ENCODE measurements around the gene HSBP1.

DNA sequence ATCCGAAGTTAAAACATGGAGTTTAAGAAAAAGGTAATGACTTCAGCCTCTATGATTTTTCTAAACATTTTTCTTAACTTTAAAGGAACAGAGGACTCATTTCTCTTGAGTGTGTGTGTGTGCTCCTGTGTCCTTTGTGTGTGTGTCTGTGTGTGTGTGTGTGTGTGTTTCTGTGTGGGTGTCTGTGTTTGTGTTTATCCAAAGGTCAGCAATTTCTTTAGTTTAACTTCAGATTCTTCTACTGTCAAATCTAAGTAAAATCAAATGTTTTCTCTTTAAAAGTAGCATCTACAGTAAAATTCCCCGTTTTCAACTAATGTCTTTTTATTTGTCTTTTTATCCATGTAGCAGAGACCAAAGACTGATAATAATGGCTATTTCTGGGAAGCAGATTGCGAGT is 31.8 kb downstream of the HSBP1 start:
- TF ChIP-seq CEBPB (IDR thresholded peaks at IDR 0.05), result no peak
- TF ChIP-seq YY1 (IDR thresholded peaks at IDR 0.05; ENCODE audit: low read depth), result no peak
- TF ChIP-seq CREB1 (IDR thresholded peaks at IDR 0.05; ENCODE audit: low read depth), result no peak
- no peak for TF ChIP-seq NFIC (IDR thresholded peaks at IDR 0.05)
- TF ChIP-seq, protein P1, sequence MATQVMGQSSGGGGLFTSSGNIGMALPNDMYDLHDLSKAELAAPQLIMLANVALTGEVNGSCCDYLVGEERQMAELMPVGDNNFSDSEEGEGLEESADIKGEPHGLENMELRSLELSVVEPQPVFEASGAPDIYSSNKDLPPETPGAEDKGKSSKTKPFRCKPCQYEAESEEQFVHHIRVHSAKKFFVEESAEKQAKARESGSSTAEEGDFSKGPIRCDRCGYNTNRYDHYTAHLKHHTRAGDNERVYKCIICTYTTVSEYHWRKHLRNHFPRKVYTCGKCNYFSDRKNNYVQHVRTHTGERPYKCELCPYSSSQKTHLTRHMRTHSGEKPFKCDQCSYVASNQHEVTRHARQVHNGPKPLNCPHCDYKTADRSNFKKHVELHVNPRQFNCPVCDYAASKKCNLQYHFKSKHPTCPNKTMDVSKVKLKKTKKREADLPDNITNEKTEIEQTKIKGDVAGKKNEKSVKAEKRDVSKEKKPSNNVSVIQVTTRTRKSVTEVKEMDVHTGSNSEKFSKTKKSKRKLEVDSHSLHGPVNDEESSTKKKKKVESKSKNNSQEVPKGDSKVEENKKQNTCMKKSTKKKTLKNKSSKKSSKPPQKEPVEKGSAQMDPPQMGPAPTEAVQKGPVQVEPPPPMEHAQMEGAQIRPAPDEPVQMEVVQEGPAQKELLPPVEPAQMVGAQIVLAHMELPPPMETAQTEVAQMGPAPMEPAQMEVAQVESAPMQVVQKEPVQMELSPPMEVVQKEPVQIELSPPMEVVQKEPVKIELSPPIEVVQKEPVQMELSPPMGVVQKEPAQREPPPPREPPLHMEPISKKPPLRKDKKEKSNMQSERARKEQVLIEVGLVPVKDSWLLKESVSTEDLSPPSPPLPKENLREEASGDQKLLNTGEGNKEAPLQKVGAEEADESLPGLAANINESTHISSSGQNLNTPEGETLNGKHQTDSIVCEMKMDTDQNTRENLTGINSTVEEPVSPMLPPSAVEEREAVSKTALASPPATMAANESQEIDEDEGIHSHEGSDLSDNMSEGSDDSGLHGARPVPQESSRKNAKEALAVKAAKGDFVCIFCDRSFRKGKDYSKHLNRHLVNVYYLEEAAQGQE (IDR thresholded peaks at IDR 0.05; ENCODE audit: low read depth), result no peak
- TF ChIP-seq, protein P2, sequence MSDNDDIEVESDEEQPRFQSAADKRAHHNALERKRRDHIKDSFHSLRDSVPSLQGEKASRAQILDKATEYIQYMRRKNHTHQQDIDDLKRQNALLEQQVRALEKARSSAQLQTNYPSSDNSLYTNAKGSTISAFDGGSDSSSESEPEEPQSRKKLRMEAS (IDR thresholded peaks at IDR 0.05), result no peak
- TF ChIP-seq ZBTB7A (IDR thresholded peaks at IDR 0.05; ENCODE audit: low read depth), result no peak
- no peak for TF ChIP-seq TCF12 (IDR thresholded peaks at IDR 0.05; ENCODE audit: low read depth)
- no peak for TF ChIP-seq RAD21 (IDR thresholded peaks at IDR 0.05; ENCODE audit: low read depth)
- TF ChIP-seq, protein P3, sequence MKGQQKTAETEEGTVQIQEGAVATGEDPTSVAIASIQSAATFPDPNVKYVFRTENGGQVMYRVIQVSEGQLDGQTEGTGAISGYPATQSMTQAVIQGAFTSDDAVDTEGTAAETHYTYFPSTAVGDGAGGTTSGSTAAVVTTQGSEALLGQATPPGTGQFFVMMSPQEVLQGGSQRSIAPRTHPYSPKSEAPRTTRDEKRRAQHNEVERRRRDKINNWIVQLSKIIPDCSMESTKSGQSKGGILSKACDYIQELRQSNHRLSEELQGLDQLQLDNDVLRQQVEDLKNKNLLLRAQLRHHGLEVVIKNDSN (IDR thresholded peaks at IDR 0.05), result no peak
